ENCODE results near the gene CLK4. TPM values are rescaled to one million over a fixed set of nuclear protein-coding genes. Genes with fewer than 3 reads are reported as not detected.

CLK4 gene
- 11.1 to 16.0 TPM (median 12.7 TPM) in 3 replicates for total RNA-seq (2021)
- Bru-seq, nascent RNA = percentile 92 among the genes with signal in this experiment
- long read RNA-seq, experiment 1, transcript CLK4-201 (13 exons, 2,568 nt) = major isoform, 10 of 46 reads
- long read RNA-seq, experiment 1, partial matches to known transcripts = 3 of 46 reads
- long read RNA-seq, experiment 1, other reads (novel, unspliced or antisense) = 30 of 46 reads
- long read RNA-seq, experiment 2, partial matches to known transcripts = 1 of 6 reads
- long read RNA-seq, experiment 2, other reads (novel, unspliced or antisense) = 5 of 6 reads
- long read RNA-seq, experiment 3, transcript CLK4-201 (13 exons, 2,568 nt) = major isoform, 25 of 49 reads
- long read RNA-seq, experiment 3, partial matches to known transcripts = 3 of 49 reads
- long read RNA-seq, experiment 3, other reads (novel, unspliced or antisense) = 21 of 49 reads

GRCh38 chr5:178626484-178627258 is at the start of gene CLK4:
CLK4 (minus strand) TSS chr5:178627050; CDS start chr5:178623416, 3,634 bp downstream.
- ATAC-seq (peak; percentile 83), DNase-seq (ENCODE audit: low spot score) (peak; percentile 94)
- Mint-ChIP-seq H3K9me3 (no peaks in the 10 kb centered on the region), H3K4me1 (peaks cover 41% of the 10 kb centered on the region), H3K27me3 (ENCODE audit: low read depth) (peaks cover 19% of the 10 kb centered on the region), H3K36me3 (peaks cover 10% of the 10 kb centered on the region), H3K4me3 (peak within 1 kb of the TSS; percentile 78), H3K27ac (peak within 1 kb of the TSS; percentile 98)
- ChIA-PET CTCF (interaction anchor here (1.5 to 1.6 kb wide), 2 partner anchors 37 to 104 kb away, joined by 4 to 9 read pairs; partner anchors contain the start of genes COL23A1 and ZNF354A), POLR2A (interaction anchor here (1.9 kb wide), 1 partner anchor 104 kb away, joined by 7 read pairs; the partner anchor contains the start of gene ZNF354A)
- no peak for TF ChIP-seq PRDM15 (CRISPR knock-in tag; IDR thresholded peaks at IDR 0.05)
- peak; percentile 36; the same call in 1 of the 2 replicates for TF ChIP-seq GABPB1 (CRISPR knock-in tag; IDR thresholded peaks at IDR 0.05)
- no peak for TF ChIP-seq AR (CRISPR knock-in tag; IDR thresholded peaks at IDR 0.05)
- TF ChIP-seq ZBTB21 (CRISPR knock-in tag; IDR thresholded peaks at IDR 0.05; ENCODE audit: borderline replicate concordance) = 0 out of 2 replicates have a peak, but pooled peaks have one; percentile 20
- no peak for TF ChIP-seq EMX1 (CRISPR knock-in tag; IDR thresholded peaks at IDR 0.05)
- TF ChIP-seq ZNF532 (CRISPR knock-in tag; IDR thresholded peaks at IDR 0.05; ENCODE audit: borderline replicate concordance) = no peak
- TF ChIP-seq JUN (CRISPR knock-in tag; IDR thresholded peaks at IDR 0.05) = no peak
- TF ChIP-seq ZNF512 (CRISPR knock-in tag; IDR thresholded peaks at IDR 0.05; ENCODE audit: borderline replicate concordance) = no peak
- no peak for TF ChIP-seq ATF1 (CRISPR knock-in tag; IDR thresholded peaks at IDR 0.05)
- no peak for TF ChIP-seq NFE2L1 (CRISPR knock-in tag; IDR thresholded peaks at IDR 0.05)
- no peak for TF ChIP-seq RELA (CRISPR knock-in tag; IDR thresholded peaks at IDR 0.05; ENCODE audit: borderline replicate concordance)
- no peak for TF ChIP-seq ATF6 (CRISPR knock-in tag; IDR thresholded peaks at IDR 0.05)
- TF ChIP-seq IRF1 (CRISPR knock-in tag; IDR thresholded peaks at IDR 0.05) = no peak
- no peak for TF ChIP-seq ZNF281 (CRISPR knock-in tag; IDR thresholded peaks at IDR 0.05)
- no peak for TF ChIP-seq RORB (CRISPR knock-in tag; IDR thresholded peaks at IDR 0.05)
- TF ChIP-seq FOXK1 (CRISPR knock-in tag; IDR thresholded peaks at IDR 0.05) = peak; percentile 21; the same call in 1 of the 2 replicates

All from WTC11 (cell line).